GM19240 (cell line): Measurements from ENCODE around the gene KCNQ1.

Experiments used
- DNase-seq: peaks from one replicate; pipeline ENCODE4 v3.0.0; 2011; ENCODE audit warnings: low spot score; ENCODE audit not compliant: insufficient read length

KCNQ1 gene

DNA sequence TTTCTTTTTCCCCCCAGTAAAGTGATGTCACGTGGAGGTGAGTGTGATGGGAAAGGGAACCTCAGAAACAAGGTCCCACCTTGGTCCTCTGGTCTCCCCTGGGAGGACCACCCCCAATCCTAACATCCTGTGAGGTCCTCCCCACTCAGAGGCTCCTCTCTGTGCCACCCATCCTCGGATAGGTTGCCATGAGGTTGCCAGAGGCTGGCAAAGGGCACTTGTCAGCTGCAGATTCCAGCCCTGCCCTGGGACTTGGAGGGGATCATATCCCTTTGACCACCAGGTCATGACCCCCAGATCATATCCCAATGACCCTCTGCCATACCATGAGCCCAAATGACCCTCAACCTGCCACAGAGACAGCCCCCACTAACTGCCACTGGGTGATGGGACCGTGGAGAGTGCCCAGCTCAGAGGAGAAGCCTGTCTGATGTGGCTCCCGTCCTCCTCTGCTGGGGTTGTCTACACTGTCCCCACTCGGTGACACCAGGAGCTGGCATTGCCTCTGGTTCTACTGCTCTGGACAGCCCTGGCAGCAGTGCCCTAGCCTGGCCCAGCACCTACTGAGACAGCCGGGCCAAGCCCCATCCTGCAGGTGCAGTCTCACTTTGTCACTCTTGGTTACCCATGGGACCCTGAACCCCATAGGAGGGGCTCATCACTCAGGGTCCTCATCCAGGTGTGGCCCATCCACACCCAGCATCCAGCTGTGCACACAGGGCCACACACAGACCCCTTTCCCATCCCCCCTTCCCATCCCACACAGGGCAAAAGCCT is 345.2 kb downstream of the KCNQ1 start:
- DNase-seq = no peak

GRCh38 chr11:2790568-2790921 is 345.7 kb downstream of the KCNQ1 start:
- no peak for DNase-seq

- DNase-seq = no peak
Observed at GRCh38 chr11:2791139-2791520, 346.3 kb downstream of the KCNQ1 start.

- DNase-seq = no peak
Observed at GRCh38 chr11:2791521-2792380, 346.9 kb downstream of the KCNQ1 start.

DNA sequence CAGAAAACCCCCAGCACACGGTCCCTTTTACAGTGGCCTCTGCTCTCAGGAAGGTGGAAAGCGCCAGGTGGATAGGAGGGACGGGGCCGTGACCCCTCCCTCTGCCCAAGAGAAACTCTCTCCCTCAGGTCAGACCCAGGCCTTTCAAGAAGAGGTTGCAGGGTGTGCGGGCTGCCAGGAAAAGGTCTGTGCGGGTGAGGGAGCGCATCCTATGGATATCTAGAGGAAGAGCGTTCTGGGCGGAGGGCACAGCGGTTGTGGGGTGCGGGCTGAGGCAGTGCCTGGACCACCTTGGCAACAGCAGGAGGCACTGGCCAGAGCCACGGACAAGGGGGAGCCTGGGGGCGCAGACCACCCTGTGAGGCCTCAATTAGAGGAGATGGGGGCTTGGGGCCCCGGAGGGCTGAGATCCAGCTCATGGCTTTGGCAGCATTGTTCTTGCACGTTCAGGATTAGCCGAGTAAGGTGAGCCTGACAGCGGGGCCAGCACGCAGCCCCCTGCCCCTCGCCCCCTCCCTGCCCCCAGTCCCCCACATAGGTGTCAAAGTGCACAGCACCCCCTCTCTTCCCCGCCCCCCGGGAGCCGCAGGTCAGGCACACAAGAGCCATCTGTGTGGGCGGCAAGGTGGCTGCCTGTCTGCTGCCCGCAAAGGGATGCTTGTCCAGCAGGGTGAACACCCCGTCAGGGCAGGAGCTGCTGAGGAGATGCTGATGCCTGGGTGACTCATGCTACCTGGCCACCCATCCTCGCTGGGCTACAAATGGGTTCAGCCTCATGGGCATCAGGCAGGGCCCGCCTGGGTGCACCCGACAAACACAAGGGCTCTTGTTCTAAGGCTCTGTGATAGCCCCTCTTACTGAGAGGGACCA is 347.8 kb downstream of the KCNQ1 start:
- DNase-seq = no peak

DNA sequence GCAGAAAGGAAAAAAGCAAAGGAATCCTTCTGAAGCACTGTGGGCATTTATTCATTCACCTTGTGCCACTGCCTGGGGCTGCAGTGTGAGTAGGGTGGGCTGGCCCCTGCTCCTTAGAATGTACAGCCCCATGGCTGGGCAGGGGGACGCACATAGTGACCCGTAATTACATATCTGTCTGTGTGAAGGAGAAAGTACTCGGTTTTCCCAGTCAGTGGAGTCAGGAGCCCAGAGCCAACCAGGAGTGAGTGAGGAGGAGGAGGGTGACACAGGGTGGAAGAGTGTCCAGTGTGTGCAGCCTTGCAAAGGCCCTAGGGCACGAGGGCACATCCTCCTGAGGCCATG is 348.9 kb downstream of the KCNQ1 start:
- DNase-seq = no peak

DNA sequence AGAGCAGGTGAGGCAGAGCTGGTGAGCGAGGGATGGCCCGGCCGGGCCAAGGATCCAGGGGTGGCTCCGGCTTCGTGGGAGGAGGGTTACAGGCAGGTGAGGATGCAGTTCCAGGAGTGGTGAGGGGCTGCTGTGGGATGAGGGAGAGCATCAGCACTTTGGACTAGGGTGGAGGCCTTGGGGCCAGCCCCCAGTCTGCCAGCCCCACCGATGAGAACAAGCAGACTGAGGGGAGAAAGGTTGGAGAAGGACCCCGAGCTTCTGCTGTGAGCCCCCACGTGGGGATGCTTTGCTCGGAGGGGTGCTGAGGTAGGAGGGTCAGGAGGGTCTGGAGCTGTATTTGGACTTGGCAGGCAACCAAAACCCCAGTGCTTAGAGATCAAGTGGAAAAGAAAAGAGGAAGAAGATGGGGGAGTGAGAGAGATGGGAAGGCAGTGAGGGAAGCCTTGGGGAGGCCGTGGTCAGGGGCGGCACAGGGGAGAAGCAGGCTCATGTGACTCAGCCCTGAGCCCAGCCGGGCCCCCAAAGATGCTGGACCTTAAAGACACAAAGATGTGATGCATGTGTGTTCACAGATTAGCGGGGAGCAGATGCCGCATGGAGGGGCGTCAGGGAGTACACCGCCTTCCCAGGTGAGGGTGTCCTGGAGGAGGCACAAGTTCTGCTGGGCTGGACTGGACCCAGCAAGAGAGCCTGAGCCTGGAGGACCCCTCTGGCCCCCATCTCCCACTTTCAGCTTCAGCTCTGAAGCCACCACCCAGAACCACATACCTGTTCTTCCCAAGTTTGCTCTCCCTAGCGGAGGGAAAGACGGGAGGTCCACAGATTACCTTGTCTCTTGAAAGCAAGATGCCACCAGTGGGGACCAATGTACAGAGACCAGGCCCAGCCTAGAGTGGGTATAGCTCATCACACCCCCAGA is 349.5 kb downstream of the KCNQ1 start:
- DNase-seq = no peak

DNA sequence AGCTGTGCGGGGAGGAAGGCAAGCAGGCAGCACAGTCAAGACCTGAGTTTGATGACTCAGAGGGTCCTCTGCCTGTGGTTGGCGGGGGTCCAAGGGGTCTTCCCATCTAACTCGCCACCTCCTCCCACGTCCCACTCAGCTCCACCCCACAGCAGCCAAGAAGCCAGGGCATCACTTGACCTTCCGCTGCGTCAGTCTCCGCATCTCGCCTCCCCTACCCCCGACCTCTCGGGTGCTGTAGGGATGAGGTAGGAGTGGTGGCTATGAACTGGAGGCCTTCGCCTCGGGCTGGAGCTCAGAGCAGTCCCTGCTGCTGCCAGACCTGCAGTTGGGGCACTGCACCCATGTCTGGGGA is 350.1 kb downstream of the KCNQ1 start:
- DNase-seq = no peak

- no peak for DNase-seq
Observed at GRCh38 chr11:2795491-2795991, 350.7 kb downstream of the KCNQ1 start.

DNA sequence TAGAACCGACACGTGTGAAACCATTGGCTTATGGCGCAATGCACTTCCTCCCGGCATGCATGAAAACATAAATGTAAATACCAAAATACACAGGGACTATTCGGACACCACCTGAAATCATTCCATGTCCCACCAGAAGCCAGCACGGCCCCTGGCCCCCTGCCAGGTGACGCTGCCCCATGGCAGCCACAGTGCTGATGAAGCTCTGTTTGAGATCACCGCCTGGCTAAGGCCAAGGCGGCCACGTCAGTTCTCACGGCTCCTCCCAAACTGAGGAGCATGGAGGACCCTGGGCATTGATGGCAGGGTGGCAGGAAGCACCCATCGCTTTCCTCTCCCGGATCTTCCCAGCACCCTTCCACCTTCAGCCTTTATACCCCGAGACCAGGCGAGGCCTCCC is 351.3 kb downstream of the KCNQ1 start:
- no peak for DNase-seq

DNA sequence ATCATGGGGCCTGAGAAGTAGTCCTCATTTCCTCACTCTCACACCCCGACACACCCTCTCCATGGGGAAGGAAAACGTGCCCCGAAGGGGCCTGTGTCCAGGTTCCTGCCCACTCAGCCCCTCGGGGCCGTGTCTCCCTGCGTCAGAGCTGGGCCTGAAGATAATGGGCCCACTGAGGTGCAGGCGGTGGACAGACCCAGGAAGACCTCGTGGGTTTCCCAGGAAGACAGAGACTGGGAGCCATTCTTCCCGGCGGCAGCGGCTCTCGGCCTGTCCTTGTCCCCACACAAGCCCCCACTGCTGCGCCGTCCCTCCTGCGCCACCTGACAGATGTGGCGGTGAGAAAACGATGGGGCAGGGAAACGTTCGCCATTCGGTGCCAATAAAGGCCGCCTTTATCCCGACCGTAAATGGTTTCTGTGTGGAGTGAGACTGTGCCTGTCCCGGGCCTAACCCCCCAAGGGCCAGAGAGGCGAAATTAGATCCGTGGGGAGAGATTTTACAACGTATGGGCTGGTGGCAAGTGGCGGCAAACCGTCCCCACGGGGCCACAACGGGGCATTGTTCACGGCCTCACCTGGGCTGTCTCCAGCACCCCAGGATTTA is 351.8 kb downstream of the KCNQ1 start:
- no peak for DNase-seq

DNA sequence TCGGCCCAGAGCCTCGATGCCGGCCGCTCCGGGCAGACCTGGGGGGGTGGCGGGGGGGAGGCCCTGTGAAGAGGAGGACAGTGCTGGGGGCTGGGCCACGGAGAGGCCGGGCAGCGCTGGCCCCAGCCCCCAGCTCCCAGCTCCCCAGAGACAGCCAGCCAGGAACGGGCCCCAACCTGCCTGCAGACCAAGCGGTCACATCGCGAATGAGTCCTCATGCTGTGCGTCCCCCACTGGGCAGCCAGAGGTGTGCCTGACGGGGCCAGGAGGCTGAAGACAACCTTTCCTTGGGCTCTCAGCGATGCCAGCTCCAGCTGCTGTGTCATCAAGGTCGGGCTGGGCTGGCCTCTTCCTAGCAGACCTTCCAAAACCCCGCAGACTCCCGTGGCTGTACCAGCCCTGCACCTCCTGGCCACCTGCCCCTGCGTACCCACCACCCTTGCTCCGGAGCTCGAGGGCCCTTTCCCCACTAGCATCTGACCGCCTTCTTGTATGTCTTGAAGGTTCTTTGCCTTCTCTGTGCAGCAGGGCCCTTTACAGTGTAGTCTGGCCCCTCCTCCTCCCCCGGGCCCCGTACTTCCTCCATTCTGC is 352.4 kb downstream of the KCNQ1 start:
- no peak for DNase-seq

- no peak for DNase-seq
Observed at GRCh38 chr11:2797741-2798361, 353.0 kb downstream of the KCNQ1 start.

GRCh38 chr11:2798951-2799761 is 354.3 kb downstream of the KCNQ1 start:
- DNase-seq = no peak

DNA sequence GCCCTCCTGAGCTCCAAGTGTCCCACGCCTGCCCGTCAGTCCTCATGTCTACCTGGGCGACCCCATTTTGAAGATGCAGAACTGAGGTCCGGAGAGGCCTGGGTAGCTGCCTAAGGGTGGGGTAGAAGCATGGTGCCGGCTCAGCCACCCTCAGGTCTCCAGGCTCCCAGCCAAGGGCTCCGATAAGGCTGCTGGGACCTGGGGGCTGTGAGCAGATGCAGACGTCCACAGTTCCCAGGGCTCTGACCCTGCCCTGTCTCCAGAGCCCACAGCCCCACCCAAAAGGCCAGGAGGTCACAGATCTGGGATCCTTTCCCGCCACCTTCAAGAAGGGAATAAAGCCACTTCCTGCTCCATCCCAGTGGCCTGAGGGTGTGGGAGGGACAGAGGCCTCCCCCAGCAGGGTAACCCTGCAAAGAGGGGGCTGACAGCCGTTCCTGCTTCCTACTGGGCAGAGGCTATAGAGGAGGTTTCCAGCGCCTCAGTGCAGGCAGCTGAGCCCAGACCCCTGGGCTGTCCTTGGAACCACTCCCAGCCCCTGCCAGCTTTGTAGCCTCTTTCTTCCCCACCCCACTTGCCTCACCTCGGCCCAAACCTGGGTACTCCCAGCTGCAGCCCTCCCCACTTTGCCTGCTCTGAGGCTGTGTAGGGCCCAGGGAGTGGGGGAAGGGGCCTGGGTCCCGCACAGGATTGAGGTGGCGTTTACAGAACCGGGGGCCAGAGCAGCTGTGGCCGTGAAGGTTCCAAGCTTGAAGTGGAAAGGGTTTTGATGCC is 355.3 kb downstream of the KCNQ1 start:
- no peak for DNase-seq

GRCh38 chr11:2800655-2801531 is 356.1 kb downstream of the KCNQ1 start:
- no peak for DNase-seq
